ENCODE results near the gene EXPH5.

Gene EXPH5

DNA sequence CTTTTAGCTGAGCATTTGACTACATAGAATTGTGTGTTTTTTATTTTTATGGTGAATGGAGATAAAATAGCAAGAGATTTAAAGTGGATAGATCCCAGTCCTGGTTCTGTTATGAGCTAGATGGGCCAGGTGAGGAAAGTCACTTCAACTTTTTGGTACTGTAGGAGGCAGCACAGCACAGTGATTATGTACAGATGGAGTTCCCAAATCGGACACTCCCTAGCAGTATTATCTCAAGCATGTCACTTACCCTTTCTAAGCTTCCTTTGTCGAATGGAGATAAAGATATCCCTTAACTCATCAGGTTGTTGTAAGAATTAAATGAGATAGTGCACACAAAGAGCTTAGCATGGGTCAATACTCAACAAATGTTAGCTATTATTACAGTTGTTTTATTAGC, 5.3 kb downstream of the EXPH5 start:
- TF ChIP-seq, protein P1, sequence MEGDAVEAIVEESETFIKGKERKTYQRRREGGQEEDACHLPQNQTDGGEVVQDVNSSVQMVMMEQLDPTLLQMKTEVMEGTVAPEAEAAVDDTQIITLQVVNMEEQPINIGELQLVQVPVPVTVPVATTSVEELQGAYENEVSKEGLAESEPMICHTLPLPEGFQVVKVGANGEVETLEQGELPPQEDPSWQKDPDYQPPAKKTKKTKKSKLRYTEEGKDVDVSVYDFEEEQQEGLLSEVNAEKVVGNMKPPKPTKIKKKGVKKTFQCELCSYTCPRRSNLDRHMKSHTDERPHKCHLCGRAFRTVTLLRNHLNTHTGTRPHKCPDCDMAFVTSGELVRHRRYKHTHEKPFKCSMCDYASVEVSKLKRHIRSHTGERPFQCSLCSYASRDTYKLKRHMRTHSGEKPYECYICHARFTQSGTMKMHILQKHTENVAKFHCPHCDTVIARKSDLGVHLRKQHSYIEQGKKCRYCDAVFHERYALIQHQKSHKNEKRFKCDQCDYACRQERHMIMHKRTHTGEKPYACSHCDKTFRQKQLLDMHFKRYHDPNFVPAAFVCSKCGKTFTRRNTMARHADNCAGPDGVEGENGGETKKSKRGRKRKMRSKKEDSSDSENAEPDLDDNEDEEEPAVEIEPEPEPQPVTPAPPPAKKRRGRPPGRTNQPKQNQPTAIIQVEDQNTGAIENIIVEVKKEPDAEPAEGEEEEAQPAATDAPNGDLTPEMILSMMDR (IDR thresholded peaks at IDR 0.05): no peak
- no peak overlapping the region for H3K27ac ChIP-seq

DNA sequence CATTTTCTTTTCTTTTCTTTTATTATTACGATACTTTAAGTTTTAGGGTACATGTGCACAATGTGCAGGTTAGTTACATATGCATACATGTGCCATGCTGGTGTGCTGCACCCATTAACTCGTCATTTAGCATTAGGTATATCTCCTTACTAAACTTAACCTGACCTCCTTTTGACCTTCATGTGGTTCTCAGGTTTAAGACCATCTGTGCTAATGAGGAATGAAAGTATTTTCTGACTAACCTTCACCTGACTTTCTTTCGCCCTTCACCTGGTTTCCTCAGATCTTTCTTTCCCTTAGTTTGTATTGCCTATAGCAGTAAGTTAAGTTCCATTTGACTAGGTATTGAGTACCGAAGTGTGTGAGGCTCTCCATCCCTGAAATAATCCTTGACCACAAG, 6.5 kb downstream of the EXPH5 start:
- TF ChIP-seq, protein P1 (IDR thresholded peaks at IDR 0.05): no peak
- no peak for TF ChIP-seq ZFX (IDR thresholded peaks at IDR 0.05; ENCODE audit: borderline replicate concordance)
- peak overlapping the region; percentile 44 for H3K27ac ChIP-seq

DNA sequence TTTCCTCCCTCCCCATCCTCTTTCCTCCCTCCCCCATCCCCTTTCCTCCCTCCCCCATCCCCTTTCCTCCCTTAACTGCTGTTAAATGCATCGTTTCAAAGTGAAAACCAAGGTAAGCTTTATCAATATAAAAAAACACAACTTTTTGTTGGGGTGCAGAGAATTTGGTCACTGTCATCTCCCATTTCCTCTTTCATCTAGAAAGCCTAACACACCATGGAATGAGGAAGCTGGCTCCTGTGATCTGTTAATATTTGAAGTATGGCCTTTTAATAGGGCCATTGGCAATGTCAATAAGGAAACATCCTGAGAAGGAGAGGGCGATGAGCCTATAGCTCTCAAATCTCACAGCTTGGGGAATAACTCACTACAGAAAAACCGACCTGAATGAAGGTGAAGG, 7.0 kb downstream of the EXPH5 start:
- peak overlapping the region; percentile 44 for H3K27ac ChIP-seq
- TF ChIP-seq, protein P1 (IDR thresholded peaks at IDR 0.05): no peak
- TF ChIP-seq ZFX (IDR thresholded peaks at IDR 0.05; ENCODE audit: borderline replicate concordance): no peak

DNA sequence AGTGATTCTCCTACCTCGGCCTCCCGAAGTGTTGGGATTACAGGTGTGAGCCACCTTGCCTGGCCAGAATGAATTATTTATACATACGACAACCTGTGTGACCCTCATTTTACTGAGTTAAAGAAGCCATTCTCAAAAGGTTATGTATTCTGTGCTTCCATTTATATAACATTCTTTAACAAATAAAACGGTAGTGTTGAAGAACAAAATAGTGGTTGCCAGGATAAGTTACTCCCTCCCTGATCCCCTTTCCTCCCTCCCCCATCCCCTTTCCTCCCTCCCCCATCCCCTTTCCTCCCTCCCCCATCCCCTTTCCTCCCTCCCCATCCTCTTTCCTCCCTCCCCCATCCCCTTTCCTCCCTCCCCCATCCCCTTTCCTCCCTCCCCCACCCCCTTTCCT, 7.4 kb downstream of the EXPH5 start:
- H3K27ac ChIP-seq: peak overlapping the region; percentile 32; the same call in 1 of the 2 replicates

DNA sequence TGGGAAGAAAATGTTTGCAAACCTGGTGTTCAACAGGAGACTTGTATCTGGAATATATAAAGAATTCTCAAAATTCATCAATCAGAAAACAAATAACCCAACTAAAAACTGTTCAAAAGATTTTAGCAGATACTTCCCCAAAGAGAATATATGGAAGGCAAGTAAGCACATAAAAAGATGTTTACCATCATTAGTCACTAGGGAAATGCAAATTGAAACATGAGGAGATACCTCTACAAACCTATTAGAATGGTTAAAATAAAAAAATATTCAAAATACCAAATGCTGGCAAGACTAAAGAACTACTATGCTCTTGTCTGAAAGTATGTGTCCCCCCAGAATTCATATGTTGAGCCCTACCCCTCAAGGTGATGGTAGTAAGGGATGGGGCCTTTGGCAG, 8.6 kb downstream of the EXPH5 start:
- H3K27ac ChIP-seq: peak overlapping the region; percentile 32
- TF ChIP-seq, protein P1 (IDR thresholded peaks at IDR 0.05): no peak
- TF ChIP-seq ZFX (IDR thresholded peaks at IDR 0.05; ENCODE audit: borderline replicate concordance): no peak

DNA sequence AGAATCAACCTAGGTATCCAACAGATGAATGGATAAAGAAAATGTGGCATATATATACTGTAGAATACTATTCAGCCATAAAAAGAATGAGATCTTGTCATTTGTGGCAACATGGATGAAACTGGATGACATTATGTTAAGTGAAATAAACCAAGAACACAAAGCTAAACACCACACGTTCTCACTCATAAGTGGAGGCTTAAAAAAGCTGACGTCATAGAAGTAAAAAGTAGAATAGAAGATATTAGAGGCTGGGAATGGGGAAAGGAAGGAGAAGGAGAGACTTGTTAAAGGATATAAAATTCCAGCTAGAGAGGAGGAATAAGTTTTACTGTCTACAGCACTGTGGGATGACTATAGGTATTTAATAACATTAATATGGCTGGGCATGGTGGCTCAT, 12.9 kb downstream of the EXPH5 start:
- TF ChIP-seq, protein P1 (IDR thresholded peaks at IDR 0.05): no peak
- TF ChIP-seq ZFX (IDR thresholded peaks at IDR 0.05; ENCODE audit: borderline replicate concordance): no peak
- H3K27ac ChIP-seq: no peak overlapping the region

DNA sequence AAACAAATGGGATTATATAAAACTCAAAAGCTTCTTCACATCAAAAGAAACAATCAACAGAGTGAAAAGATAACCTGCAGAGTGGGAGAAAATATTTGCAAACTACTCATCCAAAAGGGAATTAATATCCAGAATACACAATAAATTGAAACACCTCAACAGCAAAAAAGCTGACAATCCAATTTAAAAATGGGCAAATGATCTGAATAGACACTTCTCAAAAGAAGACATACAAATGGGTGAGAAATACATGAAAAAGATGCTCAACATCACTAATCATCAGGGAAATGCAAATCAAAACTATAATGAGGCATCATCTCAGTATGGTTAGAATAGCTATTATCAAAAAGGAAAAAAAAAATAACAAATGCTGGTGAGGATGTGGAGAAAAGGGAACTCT, 13.5 kb downstream of the EXPH5 start:
- no peak overlapping the region for H3K27ac ChIP-seq
- TF ChIP-seq, protein P1 (IDR thresholded peaks at IDR 0.05): no peak
- TF ChIP-seq ZFX (IDR thresholded peaks at IDR 0.05; ENCODE audit: borderline replicate concordance): no peak

DNA sequence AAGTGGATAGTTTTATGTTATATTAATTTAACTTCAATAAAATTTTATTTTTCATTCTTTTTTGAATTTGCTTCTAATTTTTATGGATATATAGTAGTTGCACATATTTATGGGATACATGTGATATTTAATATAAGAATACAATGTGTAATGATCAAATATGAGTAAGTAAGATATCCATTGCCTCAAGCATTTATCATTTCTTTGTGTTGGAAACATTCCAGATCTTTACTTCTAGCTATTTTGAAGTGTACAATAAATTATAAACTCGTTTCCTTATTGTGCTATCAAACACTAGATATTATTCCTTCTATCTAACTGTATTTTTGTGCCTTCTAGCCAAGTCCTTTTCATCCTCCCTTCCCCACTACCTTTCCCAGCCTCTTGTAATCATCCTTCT, 17.0 kb downstream of the EXPH5 start:
- H3K27ac ChIP-seq: no peak overlapping the region
- TF ChIP-seq, protein P1 (IDR thresholded peaks at IDR 0.05): no peak
- TF ChIP-seq ZFX (IDR thresholded peaks at IDR 0.05; ENCODE audit: borderline replicate concordance): no peak

Measured in 22Rv1 (cell line).